Measurements from ENCODE around the gene UBE2N.

DNA sequence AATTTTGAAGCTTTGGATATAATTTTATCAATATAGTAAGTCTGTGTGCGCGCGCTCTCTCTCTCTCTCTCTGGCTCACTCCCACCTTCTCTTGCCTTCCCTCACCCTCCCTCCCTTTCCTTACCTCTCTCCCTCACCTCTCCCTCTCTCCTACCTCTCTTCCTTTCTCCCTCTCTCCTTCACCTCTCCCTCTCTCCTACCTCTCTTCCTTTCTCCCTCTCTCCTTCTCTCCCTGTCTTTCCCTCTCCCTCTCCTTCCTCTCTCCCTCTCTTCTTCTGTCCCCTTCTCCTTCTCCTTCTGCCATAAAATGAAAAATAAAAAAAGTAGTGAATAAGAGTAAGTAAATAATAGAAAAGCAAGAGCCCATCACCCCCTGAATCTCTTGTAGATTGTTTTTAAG, 73.0 kb downstream of the UBE2N start:
- TF ChIP-seq, protein P1, sequence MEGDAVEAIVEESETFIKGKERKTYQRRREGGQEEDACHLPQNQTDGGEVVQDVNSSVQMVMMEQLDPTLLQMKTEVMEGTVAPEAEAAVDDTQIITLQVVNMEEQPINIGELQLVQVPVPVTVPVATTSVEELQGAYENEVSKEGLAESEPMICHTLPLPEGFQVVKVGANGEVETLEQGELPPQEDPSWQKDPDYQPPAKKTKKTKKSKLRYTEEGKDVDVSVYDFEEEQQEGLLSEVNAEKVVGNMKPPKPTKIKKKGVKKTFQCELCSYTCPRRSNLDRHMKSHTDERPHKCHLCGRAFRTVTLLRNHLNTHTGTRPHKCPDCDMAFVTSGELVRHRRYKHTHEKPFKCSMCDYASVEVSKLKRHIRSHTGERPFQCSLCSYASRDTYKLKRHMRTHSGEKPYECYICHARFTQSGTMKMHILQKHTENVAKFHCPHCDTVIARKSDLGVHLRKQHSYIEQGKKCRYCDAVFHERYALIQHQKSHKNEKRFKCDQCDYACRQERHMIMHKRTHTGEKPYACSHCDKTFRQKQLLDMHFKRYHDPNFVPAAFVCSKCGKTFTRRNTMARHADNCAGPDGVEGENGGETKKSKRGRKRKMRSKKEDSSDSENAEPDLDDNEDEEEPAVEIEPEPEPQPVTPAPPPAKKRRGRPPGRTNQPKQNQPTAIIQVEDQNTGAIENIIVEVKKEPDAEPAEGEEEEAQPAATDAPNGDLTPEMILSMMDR (IDR thresholded peaks at IDR 0.05; ENCODE audit: insufficient read depth, low read length, poor library complexity, severe bottlenecking), result no peak
- no peak for TF ChIP-seq EZH2phosphoT487 (conservative IDR thresholded peaks at IDR 0.05; ENCODE audit: low read length)
